C4-2B (cell line): ENCODE results near the gene MARK2.

ENCODE experiments used
- H3K27ac ChIP-seq: fragments of 450-650 bp; 2 replicates; pipeline ENCODE4 v1.5.1; 2017
- ZFX ChIP-seq: fragments of 450-650 bp; IDR thresholded peaks from 2 replicates; pipeline ENCODE4 v1.6.1; 2017
- TF ChIP-seq, protein P1 (sequence below): fragments of 450-650 bp; conservative IDR thresholded peaks from 2 replicates; pipeline ENCODE4 v1.5.1; 2017; ENCODE audit warnings: mild to moderate bottlenecking

MARK2 gene

DNA sequence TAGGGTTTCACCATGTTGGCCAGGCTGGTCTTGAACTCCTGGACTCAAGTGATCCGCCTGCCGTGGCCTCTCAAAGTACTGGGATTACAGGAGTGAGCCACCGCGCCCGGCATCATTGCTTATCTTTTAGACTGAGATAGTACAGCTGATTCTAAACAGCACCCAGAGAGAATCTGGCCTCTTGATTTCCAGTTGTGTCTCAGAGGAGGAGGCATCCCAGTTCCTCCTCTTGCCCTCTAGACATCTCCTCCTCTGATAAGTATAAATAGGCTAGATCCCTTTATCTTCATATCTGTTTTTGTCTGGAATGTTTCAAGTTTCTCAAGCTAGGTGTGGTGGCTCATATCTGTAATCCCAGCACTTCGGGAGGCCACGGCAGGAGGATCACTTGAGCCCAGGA is 7.0 kb downstream of the MARK2 start:
- TF ChIP-seq, protein P1, sequence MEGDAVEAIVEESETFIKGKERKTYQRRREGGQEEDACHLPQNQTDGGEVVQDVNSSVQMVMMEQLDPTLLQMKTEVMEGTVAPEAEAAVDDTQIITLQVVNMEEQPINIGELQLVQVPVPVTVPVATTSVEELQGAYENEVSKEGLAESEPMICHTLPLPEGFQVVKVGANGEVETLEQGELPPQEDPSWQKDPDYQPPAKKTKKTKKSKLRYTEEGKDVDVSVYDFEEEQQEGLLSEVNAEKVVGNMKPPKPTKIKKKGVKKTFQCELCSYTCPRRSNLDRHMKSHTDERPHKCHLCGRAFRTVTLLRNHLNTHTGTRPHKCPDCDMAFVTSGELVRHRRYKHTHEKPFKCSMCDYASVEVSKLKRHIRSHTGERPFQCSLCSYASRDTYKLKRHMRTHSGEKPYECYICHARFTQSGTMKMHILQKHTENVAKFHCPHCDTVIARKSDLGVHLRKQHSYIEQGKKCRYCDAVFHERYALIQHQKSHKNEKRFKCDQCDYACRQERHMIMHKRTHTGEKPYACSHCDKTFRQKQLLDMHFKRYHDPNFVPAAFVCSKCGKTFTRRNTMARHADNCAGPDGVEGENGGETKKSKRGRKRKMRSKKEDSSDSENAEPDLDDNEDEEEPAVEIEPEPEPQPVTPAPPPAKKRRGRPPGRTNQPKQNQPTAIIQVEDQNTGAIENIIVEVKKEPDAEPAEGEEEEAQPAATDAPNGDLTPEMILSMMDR: no peak
- no peak for TF ChIP-seq ZFX
- peak overlapping the region; percentile 94 for H3K27ac ChIP-seq

DNA sequence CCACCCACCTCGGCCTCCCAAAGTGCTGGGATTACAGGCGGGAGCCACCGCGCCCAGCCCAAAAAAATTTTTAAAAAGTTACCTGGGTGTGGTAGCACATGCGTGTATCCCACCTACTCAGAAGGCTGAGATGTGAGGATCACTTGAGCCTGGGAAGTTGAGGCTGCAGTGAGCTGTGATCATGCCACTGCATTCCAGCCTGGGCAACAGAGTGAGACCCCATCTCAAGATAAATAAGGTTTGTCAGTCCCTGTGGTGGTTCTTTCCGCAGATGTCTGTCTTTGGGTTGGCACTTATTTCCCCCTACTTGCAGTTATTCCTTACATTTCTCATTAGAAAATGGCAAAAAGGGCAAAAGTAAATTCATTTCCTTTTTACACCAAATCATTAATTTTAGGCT is 8.0 kb downstream of the MARK2 start:
- TF ChIP-seq, protein P1: no peak
- TF ChIP-seq ZFX: no peak
- peak overlapping the region; percentile 94 for H3K27ac ChIP-seq

DNA sequence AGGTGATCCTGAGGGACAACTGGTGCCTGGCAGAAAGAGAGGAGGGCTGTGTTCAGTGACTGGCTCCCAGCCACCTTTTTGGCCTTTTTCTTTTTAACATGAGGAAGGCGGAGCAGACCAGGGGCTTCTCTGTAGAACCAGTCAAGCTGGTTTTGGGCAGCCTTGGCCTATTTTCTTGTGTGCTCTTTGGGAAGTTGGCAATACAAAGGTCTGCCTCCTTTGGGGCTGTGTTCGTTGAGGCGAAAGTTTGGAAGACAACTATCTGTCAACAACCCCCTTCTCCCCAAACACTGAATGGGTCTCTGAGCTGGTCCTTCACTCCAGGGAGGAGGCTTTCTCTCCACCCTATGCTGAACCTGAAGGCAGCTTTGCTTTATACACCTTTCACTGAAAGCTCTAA is 8.5 kb downstream of the MARK2 start:
- peak overlapping the region; percentile 94 for H3K27ac ChIP-seq
- TF ChIP-seq, protein P1: no peak
- no peak for TF ChIP-seq ZFX

DNA sequence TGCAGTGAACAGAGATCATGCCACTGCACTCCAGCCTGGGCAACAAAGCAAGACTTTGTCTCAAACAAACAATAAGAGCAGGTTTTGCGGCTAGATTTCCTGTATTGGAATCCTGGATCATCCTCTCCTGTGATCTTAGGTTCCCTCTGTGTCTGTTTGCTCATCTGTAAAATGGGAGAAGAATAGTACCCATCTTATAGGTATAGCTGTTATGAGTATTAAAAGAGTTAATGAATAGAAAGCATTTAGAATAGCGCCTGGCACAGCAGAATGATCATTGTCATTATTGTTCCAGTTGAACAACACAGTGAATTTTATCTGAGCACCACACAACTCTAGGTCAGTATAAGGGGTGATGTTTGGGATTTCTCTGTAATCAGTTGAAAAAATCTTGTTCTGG is 10.8 kb downstream of the MARK2 start:
- peak overlapping the region; percentile 94 for H3K27ac ChIP-seq
- no peak for TF ChIP-seq ZFX
- TF ChIP-seq, protein P1: no peak

DNA sequence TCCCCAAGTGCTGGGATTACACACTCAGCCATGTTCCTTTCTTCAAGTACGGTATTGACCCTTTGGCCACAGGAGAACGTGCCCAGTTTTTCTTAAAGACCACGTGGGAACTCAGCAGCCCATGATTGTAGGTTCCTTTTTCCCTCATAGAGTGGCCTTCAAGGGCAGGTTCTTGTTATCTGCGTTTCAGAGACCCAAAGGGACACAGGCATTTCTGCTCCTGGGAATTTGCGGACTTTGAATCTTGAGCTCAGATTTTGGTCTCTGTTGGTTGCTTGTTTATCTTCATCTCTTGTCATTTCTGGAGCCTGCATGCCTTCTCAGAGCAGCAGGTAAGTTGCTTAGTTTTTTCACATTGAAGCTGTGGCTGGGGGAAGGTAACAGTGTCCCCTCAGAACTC is 12.0 kb downstream of the MARK2 start:
- no peak overlapping the region for H3K27ac ChIP-seq
- TF ChIP-seq, protein P1: no peak
- no peak for TF ChIP-seq ZFX

DNA sequence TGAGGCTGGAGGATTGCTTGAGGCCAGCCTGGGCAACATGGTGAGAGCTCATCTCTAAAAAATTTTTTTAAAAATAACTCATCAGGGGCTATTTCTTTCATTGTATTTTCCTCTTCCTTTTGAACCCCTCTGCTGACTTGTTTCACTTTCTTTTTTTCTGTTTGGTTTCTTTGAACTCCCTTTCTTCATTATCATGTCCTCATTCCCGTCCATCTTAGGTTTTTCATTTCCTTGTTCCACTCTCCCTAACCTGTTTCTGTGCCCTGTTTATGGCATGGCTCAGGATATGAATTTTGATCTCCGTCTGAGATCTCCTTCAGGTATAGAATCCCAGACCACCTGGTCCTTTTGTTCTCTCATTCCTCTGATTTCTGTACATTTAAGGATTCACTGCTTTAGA is 12.5 kb downstream of the MARK2 start:
- no peak overlapping the region for H3K27ac ChIP-seq
- TF ChIP-seq, protein P1: no peak
- TF ChIP-seq ZFX: no peak

DNA sequence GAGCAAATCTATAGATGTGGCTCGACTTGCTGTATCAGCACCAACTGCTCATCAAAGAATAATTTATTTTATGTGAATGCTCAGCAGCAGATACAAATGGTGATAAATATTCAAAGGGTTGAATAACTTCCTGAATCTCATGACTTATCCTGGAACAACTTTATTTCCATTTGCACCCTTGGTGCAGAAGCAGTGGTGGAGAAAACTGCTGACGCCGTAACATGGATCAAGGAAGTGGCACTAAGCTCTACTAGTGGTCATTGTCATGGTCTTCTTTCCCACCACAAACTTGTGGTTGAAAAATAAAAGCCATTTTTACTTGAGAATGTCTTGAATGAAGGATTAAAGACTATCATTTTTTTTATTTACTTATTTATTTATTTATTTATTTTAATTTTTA is 14.6 kb downstream of the MARK2 start:
- no peak for TF ChIP-seq ZFX
- TF ChIP-seq, protein P1: no peak
- H3K27ac ChIP-seq: no peak overlapping the region
